K562 (cell line): Measurements from ENCODE around the gene DPEP2. TPM values are rescaled to one million over a fixed set of nuclear protein-coding genes. Genes with fewer than 3 reads are reported as not detected.

ENCODE experiments used
- polyA plus RNA-seq, 8 experiments: library from polyadenylated mRNA; depleted of rRNA in 4 of 8; stranded (reverse) in 5 of 8; unstranded in 3 of 8; fragments of >200 nt; fragmentation: Nextera tagmentation in 2 of 8; fragmentation: Illumina TruSeq in 1 of 8; extraction: Ambion mirVana in 2 of 8; extraction: Trizol in 1 of 8; gene quantifications; 2 replicates each; pipeline versions ENCODE4 v1.2.1 to v1.2.3, GENCODE V29; 2011 to 2014; ENCODE audit warnings: inconsistent platforms in 1 of 8, missing spikeins in 1 of 8
- total RNA-seq, 7 experiments: library from RNA; depleted of rRNA in 6 of 7; stranded (reverse); fragments of >200 nt in 6 of 7; fragmentation: Illumina TruSeq in 2 of 7; extraction: Trizol in 2 of 7; gene quantifications; 2 replicates each; pipeline versions ENCODE4 v1.2.1 to v1.2.3, GENCODE V29; 2011 to 2021; ENCODE audit warnings: low replicate concordance in 1 of 7
- TF ChIP-seq, protein P1 (sequence below), 2 experiments: fragments of 450-650 bp in 1 of 2; sonication (generic) in 1 of 2; formaldehyde crosslinking in 1 of 2; IDR thresholded peaks; 2 replicates each; pipeline versions ENCODE4 v1.7.1 to v1.9.0; 2016 to 2022; ENCODE audit warnings: inconsistent platforms in 1 of 2, mild to moderate bottlenecking in 1 of 2, missing genetic modification reagents in 1 of 2

DPEP2 gene
- total and polyA plus RNA-seq, 9 of the 15 experiments (the other 6 are each of a cell fraction or from before 2014, with no cell fraction given), result 0.14 to 1.2 (median 0.38) TPM

DNA sequence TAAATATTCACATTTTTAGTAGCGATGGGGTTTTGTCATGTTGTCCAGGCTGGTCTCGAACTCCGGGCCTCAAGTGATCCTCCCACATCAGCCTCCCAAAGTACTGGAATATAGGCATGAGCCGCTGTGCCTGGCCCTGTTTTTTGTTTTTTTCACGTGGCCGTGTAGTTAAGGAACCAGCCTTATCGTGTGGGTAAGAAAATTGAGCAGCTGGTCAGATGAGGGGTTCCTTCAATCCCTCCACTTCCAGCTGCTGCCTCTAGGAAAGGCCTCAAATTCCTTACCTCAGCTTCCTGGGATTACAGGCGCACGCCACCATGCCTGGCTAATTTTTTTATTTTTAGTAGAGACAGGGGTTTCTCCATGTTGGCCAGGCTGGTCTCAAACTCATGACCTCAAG is 5.9 kb upstream of the DPEP2 start (continued):
- TF ChIP-seq, protein P1, sequence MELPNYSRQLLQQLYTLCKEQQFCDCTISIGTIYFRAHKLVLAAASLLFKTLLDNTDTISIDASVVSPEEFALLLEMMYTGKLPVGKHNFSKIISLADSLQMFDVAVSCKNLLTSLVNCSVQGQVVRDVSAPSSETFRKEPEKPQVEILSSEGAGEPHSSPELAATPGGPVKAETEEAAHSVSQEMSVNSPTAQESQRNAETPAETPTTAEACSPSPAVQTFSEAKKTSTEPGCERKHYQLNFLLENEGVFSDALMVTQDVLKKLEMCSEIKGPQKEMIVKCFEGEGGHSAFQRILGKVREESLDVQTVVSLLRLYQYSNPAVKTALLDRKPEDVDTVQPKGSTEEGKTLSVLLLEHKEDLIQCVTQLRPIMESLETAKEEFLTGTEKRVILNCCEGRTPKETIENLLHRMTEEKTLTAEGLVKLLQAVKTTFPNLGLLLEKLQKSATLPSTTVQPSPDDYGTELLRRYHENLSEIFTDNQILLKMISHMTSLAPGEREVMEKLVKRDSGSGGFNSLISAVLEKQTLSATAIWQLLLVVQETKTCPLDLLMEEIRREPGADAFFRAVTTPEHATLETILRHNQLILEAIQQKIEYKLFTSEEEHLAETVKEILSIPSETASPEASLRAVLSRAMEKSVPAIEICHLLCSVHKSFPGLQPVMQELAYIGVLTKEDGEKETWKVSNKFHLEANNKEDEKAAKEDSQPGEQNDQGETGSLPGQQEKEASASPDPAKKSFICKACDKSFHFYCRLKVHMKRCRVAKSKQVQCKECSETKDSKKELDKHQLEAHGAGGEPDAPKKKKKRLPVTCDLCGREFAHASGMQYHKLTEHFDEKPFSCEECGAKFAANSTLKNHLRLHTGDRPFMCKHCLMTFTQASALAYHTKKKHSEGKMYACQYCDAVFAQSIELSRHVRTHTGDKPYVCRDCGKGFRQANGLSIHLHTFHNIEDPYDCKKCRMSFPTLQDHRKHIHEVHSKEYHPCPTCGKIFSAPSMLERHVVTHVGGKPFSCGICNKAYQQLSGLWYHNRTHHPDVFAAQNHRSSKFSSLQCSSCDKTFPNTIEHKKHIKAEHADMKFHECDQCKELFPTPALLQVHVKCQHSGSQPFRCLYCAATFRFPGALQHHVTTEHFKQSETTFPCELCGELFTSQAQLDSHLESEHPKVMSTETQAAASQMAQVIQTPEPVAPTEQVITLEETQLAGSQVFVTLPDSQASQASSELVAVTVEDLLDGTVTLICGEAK (IDR thresholded peaks at IDR 0.05), result no peak
- TF ChIP-seq, protein P1 (CRISPR knock-in tag; IDR thresholded peaks at IDR 0.05), result no peak
